Hepatocyte (in vitro differentiated cells): ENCODE results near the gene LSM14A.

Experiments
- EZH2 ChIP-seq: fragments of 200-600 bp; sonication (generic); IDR thresholded peaks from 2 replicates; pipeline ENCODE4 v1.6.1; 2016; ENCODE audit warnings: antibody characterized with exemption, mild to moderate bottlenecking, borderline replicate concordance
- EZH2phosphoT487 ChIP-seq: fragments of 200-600 bp; sonication (generic); IDR thresholded peaks from one replicate; pipeline ENCODE4 v1.6.1; 2018; ENCODE audit warnings: antibody characterized with exemption, mild to moderate bottlenecking, low read depth, moderate library complexity; ENCODE audit not compliant: unreplicated experiment, severe bottlenecking
- TF ChIP-seq, protein P1 (sequence below): fragments of 200-600 bp; sonication (generic); IDR thresholded peaks from 2 replicates; pipeline ENCODE4 v1.5.1; 2016; ENCODE audit warnings: antibody characterized with exemption, mild to moderate bottlenecking; ENCODE audit not compliant: poor library complexity

DNA sequence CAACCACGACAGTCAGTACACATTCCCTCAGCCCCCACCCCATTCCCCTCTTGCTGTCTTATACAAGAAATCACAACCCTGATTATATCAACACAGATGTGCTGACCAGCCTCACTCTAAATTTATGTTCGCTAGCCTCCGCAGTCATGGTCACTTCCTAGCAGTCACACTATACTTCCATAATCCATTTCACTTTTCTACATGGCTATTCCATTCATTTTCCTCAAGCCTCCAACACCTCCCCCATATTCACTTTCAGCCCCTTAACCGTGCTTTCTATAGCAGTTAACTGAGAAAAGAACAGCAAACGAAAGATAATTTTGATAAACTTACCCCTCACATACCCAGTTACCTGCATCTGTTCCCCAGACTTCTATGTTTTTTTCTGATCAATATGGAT lies 8.4 kb downstream of the LSM14A start:
- TF ChIP-seq, protein P1, sequence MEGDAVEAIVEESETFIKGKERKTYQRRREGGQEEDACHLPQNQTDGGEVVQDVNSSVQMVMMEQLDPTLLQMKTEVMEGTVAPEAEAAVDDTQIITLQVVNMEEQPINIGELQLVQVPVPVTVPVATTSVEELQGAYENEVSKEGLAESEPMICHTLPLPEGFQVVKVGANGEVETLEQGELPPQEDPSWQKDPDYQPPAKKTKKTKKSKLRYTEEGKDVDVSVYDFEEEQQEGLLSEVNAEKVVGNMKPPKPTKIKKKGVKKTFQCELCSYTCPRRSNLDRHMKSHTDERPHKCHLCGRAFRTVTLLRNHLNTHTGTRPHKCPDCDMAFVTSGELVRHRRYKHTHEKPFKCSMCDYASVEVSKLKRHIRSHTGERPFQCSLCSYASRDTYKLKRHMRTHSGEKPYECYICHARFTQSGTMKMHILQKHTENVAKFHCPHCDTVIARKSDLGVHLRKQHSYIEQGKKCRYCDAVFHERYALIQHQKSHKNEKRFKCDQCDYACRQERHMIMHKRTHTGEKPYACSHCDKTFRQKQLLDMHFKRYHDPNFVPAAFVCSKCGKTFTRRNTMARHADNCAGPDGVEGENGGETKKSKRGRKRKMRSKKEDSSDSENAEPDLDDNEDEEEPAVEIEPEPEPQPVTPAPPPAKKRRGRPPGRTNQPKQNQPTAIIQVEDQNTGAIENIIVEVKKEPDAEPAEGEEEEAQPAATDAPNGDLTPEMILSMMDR = no peak
- TF ChIP-seq EZH2 (no peak), EZH2phosphoT487 (no peak)
